Stimulated activated CD8-positive, alpha-beta memory T cell treated with anti-CD3 and anti-CD28 coated beads, Interleukin-2, amount 100 ng/mL, for 1 hour (primary cell): ENCODE measurements around the gene ZNFX1.
"Not testable (repeated sequence)": the region's sequence is repeated elsewhere in the genome, so short reads cannot be mapped to it uniquely, and the experiment has no call there.

Source experiments
- DNase-seq, 2 donors: peaks; one replicate each; pipeline ENCODE4 v3.0.0-alpha.2; 2020; ENCODE audit warnings: low read depth in 2 of 2

ZNFX1 gene

GRCh38 chr20:49210101-49210756 is 67.6 kb downstream of the ZNFX1 start:
- DNase-seq = no peak

GRCh38 chr20:49207076-49207475 is 70.8 kb downstream of the ZNFX1 start:
- no peak for DNase-seq

- no peak for DNase-seq
Measured at GRCh38 chr20:49203746-49204145, 74.1 kb downstream of the ZNFX1 start.

GRCh38 chr20:49203011-49203410 is 74.8 kb downstream of the ZNFX1 start:
- no peak for DNase-seq

GRCh38 chr20:49199729-49200293 is 78.0 kb downstream of the ZNFX1 start:
- no peak for DNase-seq

- not testable (repeated sequence) for DNase-seq
Measured at GRCh38 chr20:49192944-49193518, 84.8 kb downstream of the ZNFX1 start.
